Upper lobe of left lung (tissue), 4 donors: ENCODE data around the gene MEGF9.

ENCODE experiments used
- CTCF ChIP-seq, 6 experiments: fragments of 450-650 bp in 4 of 6; fragments of 200-600 bp in 2 of 6; sonication (generic) in 2 of 6; IDR thresholded peaks; one replicate each; pipeline ENCODE4 v1.5.1; 2016 to 2019; ENCODE audit warnings: antibody characterized with exemption in 6 of 6
- POLR2A ChIP-seq, 4 donors: fragments of 450-650 bp; IDR thresholded peaks; one replicate each; pipeline ENCODE4 v1.5.1; 2016 to 2017; ENCODE audit warnings: antibody characterized with exemption in 4 of 4, mild to moderate bottlenecking in 2 of 4

- no peak for TF ChIP-seq CTCF (IDR thresholded peaks at IDR 0.05)
- no peak for TF ChIP-seq POLR2A (IDR thresholded peaks at IDR 0.05)
Measured at GRCh38 chr9:120729791-120730241, 15.5 kb upstream of the MEGF9 start.
